AG08395 (cell line): ENCODE measurements around the gene MTA1.

Experiments used
- DNase-seq: peaks from one replicate; pipeline ENCODE4 v3.0.0; 2012; ENCODE audit warnings: mixed read lengths, low spot score

The MTA1 gene

GRCh38 chr14:105419195-105420091 is at the start of gene MTA1:
Gene MTA1, plus strand, starts transcription at chr14:105419827. Its CDS starts 209 bp downstream, at chr14:105420036.
- DNase-seq: peak; percentile 69

- DNase-seq: no peak
Measured at GRCh38 chr14:105374389-105374788, 45.2 kb upstream of the MTA1 start.

GRCh38 chr14:105375635-105376057 is 44.0 kb upstream of the MTA1 start:
- DNase-seq: no peak

- no peak for DNase-seq
Measured at GRCh38 chr14:105376521-105377440, 42.8 kb upstream of the MTA1 start.

- no peak for DNase-seq
Measured at GRCh38 chr14:105377555-105378182, 42.0 kb upstream of the MTA1 start.

- no peak for DNase-seq
Measured at GRCh38 chr14:105378199-105378598, 41.4 kb upstream of the MTA1 start.

GRCh38 chr14:105378873-105379685 is 40.5 kb upstream of the MTA1 start:
- no peak for DNase-seq

GRCh38 chr14:105379946-105380345 is 39.7 kb upstream of the MTA1 start:
- no peak for DNase-seq

- no peak for DNase-seq
Measured at GRCh38 chr14:105380756-105381155, 38.9 kb upstream of the MTA1 start.

- no peak for DNase-seq
Measured at GRCh38 chr14:105381446-105382342, 37.9 kb upstream of the MTA1 start.

GRCh38 chr14:105382343-105383082 is 37.1 kb upstream of the MTA1 start:
- no peak for DNase-seq

GRCh38 chr14:105383083-105383730 is 36.4 kb upstream of the MTA1 start:
- no peak for DNase-seq

GRCh38 chr14:105384041-105384557 is 35.5 kb upstream of the MTA1 start:
- no peak for DNase-seq

- no peak for DNase-seq
Measured at GRCh38 chr14:105384605-105385321, 34.9 kb upstream of the MTA1 start.

GRCh38 chr14:105385322-105385637 is 34.3 kb upstream of the MTA1 start:
- no peak for DNase-seq

GRCh38 chr14:105385698-105386365 is 33.8 kb upstream of the MTA1 start:
- DNase-seq: no peak

- DNase-seq: no peak
Measured at GRCh38 chr14:105386581-105387529, 32.8 kb upstream of the MTA1 start.
